ENCODE measurements around the gene EPB41L2. TPM values are rescaled to one million over a fixed set of nuclear protein-coding genes. Genes with fewer than 3 reads are reported as not detected.

The EPB41L2 gene
- total RNA-seq, 2 donors from 2014 or later = 99.6 to 110 TPM

- Histone ChIP-seq H3K27me3 (replicated peaks; ENCODE audit: insufficient read depth) (no peaks in the 10 kb centered on the region), H3K4me1 (ENCODE audit: control insufficient read depth in 1 of 2, low read depth in 2 of 2) (peaks cover 0 to 4% of the 10 kb centered on the region in 2 donors), H3K27ac (no peak overlapping the region), H3K9me3 (no peaks in the 10 kb centered on the region), H3K4me3 (no peak overlapping the region), H3K36me3 (no peaks in the 10 kb centered on the region)
- no peak for TF ChIP-seq CTCF (IDR thresholded peaks at IDR 0.05)
- ATAC-seq (ENCODE audit: insufficient number of reproducible peaks, low FRiP score, low read depth) (no peak), DNase-seq (ENCODE audit: low spot score) (no peak)
These were observed 5.1 kb upstream of the EPB41L2 start for GRCh38 chr6:131068165-131068564.

- TF ChIP-seq CTCF (IDR thresholded peaks at IDR 0.05) = no peak
- peaks cover 0 to 4% of the 10 kb centered on the region in 2 donors for H3K4me1 ChIP-seq (ENCODE audit: control insufficient read depth in 1 of 2, low read depth in 2 of 2)
- H3K36me3 ChIP-seq = no peaks in the 10 kb centered on the region
- DNase-seq (ENCODE audit: low spot score) = no peak
- H3K4me3 ChIP-seq = no peak overlapping the region
- H3K27me3 ChIP-seq (replicated peaks; ENCODE audit: insufficient read depth) = no peaks in the 10 kb centered on the region
- H3K9me3 ChIP-seq = no peaks in the 10 kb centered on the region
- no peak overlapping the region for H3K27ac ChIP-seq
- no peak for ATAC-seq (ENCODE audit: insufficient number of reproducible peaks, low FRiP score, low read depth)
These were observed 4.5 kb upstream of the EPB41L2 start for GRCh38 chr6:131067521-131067920.

- no peaks in the 10 kb centered on the region for H3K36me3 ChIP-seq
- ATAC-seq (ENCODE audit: insufficient number of reproducible peaks, low FRiP score, low read depth) (no peak), DNase-seq (ENCODE audit: low spot score) (no peak)
- H3K9me3 ChIP-seq = no peaks in the 10 kb centered on the region
- TF ChIP-seq CTCF (IDR thresholded peaks at IDR 0.05) = no peak
- peaks cover 4 to 11% of the 10 kb centered on the region in 2 donors for H3K4me1 ChIP-seq (ENCODE audit: control insufficient read depth in 1 of 2, low read depth in 2 of 2)
- H3K27ac ChIP-seq = no peak overlapping the region
- H3K27me3 ChIP-seq (replicated peaks; ENCODE audit: insufficient read depth) = no peaks in the 10 kb centered on the region
- no peak overlapping the region for H3K4me3 ChIP-seq
These were observed 2.8 kb upstream of the EPB41L2 start for GRCh38 chr6:131065824-131066171.

- Histone ChIP-seq H3K4me1 (ENCODE audit: control insufficient read depth in 1 of 2, low read depth in 2 of 2) (peaks cover 4 to 16% of the 10 kb centered on the region in 2 donors), H3K4me3 (no peak overlapping the region), H3K27ac (no peak overlapping the region), H3K36me3 (no peaks in the 10 kb centered on the region), H3K9me3 (no peaks in the 10 kb centered on the region), H3K27me3 (replicated peaks; ENCODE audit: insufficient read depth) (no peaks in the 10 kb centered on the region)
- TF ChIP-seq CTCF (IDR thresholded peaks at IDR 0.05) = no peak
- no peak for DNase-seq (ENCODE audit: low spot score)
- ATAC-seq (ENCODE audit: insufficient number of reproducible peaks, low FRiP score, low read depth) = no peak
These were observed 2.2 kb upstream of the EPB41L2 start for GRCh38 chr6:131065112-131065823.

- Histone ChIP-seq H3K36me3 (no peaks in the 10 kb centered on the region), H3K27ac (peak overlapping the region; percentile 73 to 82), H3K9me3 (no peaks in the 10 kb centered on the region), H3K4me1 (ENCODE audit: control insufficient read depth in 1 of 2, low read depth in 2 of 2) (peaks cover 4 to 18% of the 10 kb centered on the region in 2 donors), H3K4me3 (peak overlapping the region; percentile 92), H3K27me3 (replicated peaks; ENCODE audit: insufficient read depth) (no peaks in the 10 kb centered on the region)
- TF ChIP-seq CTCF (IDR thresholded peaks at IDR 0.05) = no peak
- ATAC-seq (ENCODE audit: insufficient number of reproducible peaks, low FRiP score, low read depth) (no peak), DNase-seq (ENCODE audit: low spot score) (no peak)
These were observed 773 bp upstream of the EPB41L2 start for GRCh38 chr6:131063764-131064272.
